H1 (cell line): Measurements from ENCODE around the gene HNRNPH3. TPM values are rescaled to one million over a fixed set of nuclear protein-coding genes. Genes with fewer than 3 reads are reported as not detected.

Experiments
- CTCF ChIA-PET: fragments of 300-600 bp; sonication (Branson Sonifier 250); formaldehyde crosslinking; loops from one replicate; lab custom pipeline; 2021; ENCODE audit not compliant: partially characterized antibody; lab: Charles Lee
- POLR2A ChIA-PET: fragments of 300-600 bp; sonication (Branson Sonifier 250); formaldehyde crosslinking; loops from one replicate; lab custom pipeline; 2021; ENCODE audit warnings: inconsistent platforms; ENCODE audit not compliant: partially characterized antibody; lab: Charles Lee
- DNase-seq, 2 experiments: peaks; one replicate each; pipeline versions ENCODE4 v3.0.0 to v3.0.0-alpha.2; 2010 to 2022; ENCODE audit warnings: low spot score in 2 of 2, low read depth in 1 of 2, mixed read lengths in 1 of 2
- FAIRE-seq: peaks from 2 replicates; lab custom pipeline; 2011; peaks lifted over from hg19 to GRCh38; lab: Jason Lieb, UNC
- H2AFZ ChIP-seq: 2 replicates; pipeline ENCODE4 v1.8.1; 2012; ENCODE audit warnings: low read length, inconsistent platforms
- H2AK5ac ChIP-seq: 2 replicates; pipeline ENCODE4 v1.6.1; 2013; ENCODE audit warnings: low read depth, low read length
- H2BK120ac ChIP-seq: replicated peaks from 2 replicates; pipeline ENCODE3; 2013; ENCODE audit warnings: low read depth, low read length, inconsistent platforms
- H2BK12ac ChIP-seq: 2 replicates; pipeline ENCODE4 v1.6.1; 2013; ENCODE audit warnings: low read depth, low read length
- H2BK15ac ChIP-seq: 2 replicates; pipeline ENCODE4 v1.6.1; 2013; ENCODE audit warnings: low read length
- H2BK20ac ChIP-seq: 2 replicates; pipeline ENCODE4 v1.6.1; 2013; ENCODE audit warnings: low read length
- H2BK5ac ChIP-seq: 2 replicates; pipeline ENCODE4 v1.6.1; 2013; ENCODE audit warnings: low read depth, low read length
- H3K14ac ChIP-seq: 2 replicates; pipeline ENCODE4 v1.6.1; 2013; ENCODE audit warnings: inconsistent platforms; ENCODE audit not compliant: insufficient read length
- H3K18ac ChIP-seq: 2 replicates; pipeline ENCODE4 v1.6.1; 2013; ENCODE audit warnings: low read length; ENCODE audit errors: extremely low read depth
- H3K23ac ChIP-seq: 2 replicates; pipeline ENCODE4 v1.6.1; 2013; ENCODE audit warnings: inconsistent platforms; ENCODE audit not compliant: insufficient read length
- H3K23me2 ChIP-seq: 2 replicates; pipeline ENCODE4 v1.6.1; 2013; ENCODE audit warnings: low read depth, low read length
- H3K27ac ChIP-seq: 2 replicates; pipeline ENCODE4 v1.6.1; 2011; ENCODE audit warnings: low read depth, low read length, inconsistent platforms
- H3K27me3 ChIP-seq, 4 experiments: replicated peaks in 1 of 4; 1 replicate in 1 of 4; 2 replicates in 3 of 4; pipeline versions ENCODE4 v1.6.1 to v1.8.1; 2011 to 2013; ENCODE audit warnings: low read length in 3 of 4, mild to moderate bottlenecking in 3 of 4, inconsistent platforms in 2 of 4, mixed read lengths in 2 of 4, moderate library complexity in 1 of 4; ENCODE audit not compliant: control insufficient read depth in 3 of 4, insufficient read depth in 3 of 4; ENCODE audit errors: extremely low read depth in 1 of 4
- H3K36me3 ChIP-seq, 4 experiments: 2 replicates each; pipeline versions ENCODE4 v1.6.1 to v1.8.1; 2011 to 2013; ENCODE audit warnings: mild to moderate bottlenecking in 4 of 4, low read length in 3 of 4, moderate library complexity in 2 of 4, control low read depth in 1 of 4, inconsistent platforms in 1 of 4; ENCODE audit not compliant: insufficient read depth in 4 of 4, control insufficient read depth in 2 of 4
- H3K4ac ChIP-seq: replicated peaks from 2 replicates; pipeline ENCODE3; 2013; ENCODE audit warnings: low read length, low read depth, mixed read lengths, inconsistent platforms; ENCODE audit not compliant: insufficient read length
- H3K4me1 ChIP-seq, 4 experiments: replicated peaks in 1 of 4; 1 replicate in 1 of 4; 2 replicates in 3 of 4; pipeline versions ENCODE4 v1.6.1 to v1.8.1; 2011 to 2013; ENCODE audit warnings: low read length in 3 of 4, inconsistent platforms in 2 of 4, mixed read lengths in 1 of 4; ENCODE audit not compliant: insufficient read depth in 4 of 4, control insufficient read depth in 3 of 4
- H3K4me2 ChIP-seq, 2 experiments: 2 replicates each; pipeline versions ENCODE4 v1.6.1 to v1.8.1; 2011 to 2013; ENCODE audit warnings: low read depth in 2 of 2, low read length in 2 of 2, control low read depth in 1 of 2, inconsistent platforms in 1 of 2, mild to moderate bottlenecking in 1 of 2; ENCODE audit not compliant: insufficient read depth in 1 of 2
- H3K4me3 ChIP-seq, 4 experiments: fragments of 200-600, 300-600 bp in 1 of 4; sonication (generic), shearing (Covaris generic), sonication (Bioruptor Twin) in 1 of 4; 2 replicates each; pipeline versions ENCODE4 v1.5.1 to v1.8.1; 2011 to 2016; ENCODE audit warnings: low read length in 4 of 4, low read depth in 3 of 4, control low read depth in 2 of 4, inconsistent platforms in 2 of 4, mild to moderate bottlenecking in 2 of 4, mixed read lengths in 1 of 4, moderate library complexity in 1 of 4; ENCODE audit not compliant: insufficient read depth in 2 of 4; ENCODE audit errors: extremely low read depth in 1 of 4
- H3K56ac ChIP-seq: replicated peaks from 2 replicates; pipeline ENCODE3; 2013; ENCODE audit warnings: low read depth, mild to moderate bottlenecking, mixed read lengths, low read length, inconsistent platforms; ENCODE audit not compliant: insufficient read length
- H3K79me1 ChIP-seq: 2 replicates; pipeline ENCODE4 v1.6.1; 2013; ENCODE audit warnings: low read depth, low read length, control low read depth
- H3K79me2 ChIP-seq, 2 experiments: 2 replicates each; pipeline versions ENCODE4 v1.6.1 to v1.8.1; 2012 to 2013; ENCODE audit warnings: low read length in 2 of 2, mild to moderate bottlenecking in 2 of 2, inconsistent platforms in 1 of 2; ENCODE audit not compliant: insufficient read depth in 2 of 2, control insufficient read depth in 1 of 2
- H3K9ac ChIP-seq, 4 experiments: replicated peaks in 1 of 4; 1 replicate in 1 of 4; 2 replicates in 3 of 4; pipeline versions ENCODE4 v1.6.1 to v1.8.1; 2011 to 2013; ENCODE audit warnings: low read depth in 3 of 4, low read length in 3 of 4, control low read depth in 2 of 4, mild to moderate bottlenecking in 2 of 4, moderate library complexity in 2 of 4, inconsistent platforms in 1 of 4; ENCODE audit errors: extremely low read depth in 1 of 4
- H3K9me3 ChIP-seq, 2 experiments: 2 replicates each; pipeline versions ENCODE4 v1.6.1 to v1.8.1; 2012 to 2013; ENCODE audit warnings: mild to moderate bottlenecking in 2 of 2, moderate library complexity in 2 of 2, control low read depth in 1 of 2, inconsistent platforms in 1 of 2, low read depth in 1 of 2, low read length in 1 of 2, mixed read lengths in 1 of 2; ENCODE audit not compliant: insufficient read depth in 2 of 2
- H4K20me1 ChIP-seq, 2 experiments: replicated peaks in 1 of 2; 2 replicates each; pipeline versions ENCODE3 to v1.8.1; 2011 to 2013; ENCODE audit warnings: inconsistent platforms in 2 of 2, low read length in 2 of 2, mild to moderate bottlenecking in 1 of 2; ENCODE audit not compliant: insufficient read depth in 2 of 2, control insufficient read depth in 1 of 2
- H4K5ac ChIP-seq: 2 replicates; pipeline ENCODE4 v1.6.1; 2013; ENCODE audit warnings: low read length, low read depth, mixed read lengths, inconsistent platforms; ENCODE audit not compliant: insufficient read length
- H4K8ac ChIP-seq: 2 replicates; pipeline ENCODE4 v1.8.0; 2013; ENCODE audit warnings: mild to moderate bottlenecking, moderate library complexity, low read length, inconsistent platforms; ENCODE audit not compliant: insufficient read depth; ENCODE audit errors: extremely low read depth
- H4K91ac ChIP-seq: replicated peaks from 2 replicates; pipeline ENCODE3; 2013; ENCODE audit warnings: low read length, mixed read lengths, inconsistent platforms; ENCODE audit not compliant: insufficient read length
- BACH1 ChIP-seq: IDR thresholded peaks from 2 replicates; pipeline ENCODE4 v1.6.1; 2012; ENCODE audit warnings: low read length, improper control_type of control experiment
- BCL11A ChIP-seq, 2 experiments: IDR thresholded peaks; one replicate each; pipeline ENCODE4 v1.6.1; 2011; ENCODE audit warnings: low read depth in 2 of 2, low read length in 2 of 2, mild to moderate bottlenecking in 2 of 2
- BRCA1 ChIP-seq: IDR thresholded peaks from 2 replicates; pipeline ENCODE4 v1.6.1; 2012; ENCODE audit warnings: low read depth, low read length, improper control_type of control experiment
- GTF2F1 ChIP-seq: IDR thresholded peaks from 2 replicates; pipeline ENCODE4 v1.6.1; 2012; ENCODE audit warnings: low read depth, low read length, improper control_type of control experiment, borderline replicate concordance
- HDAC2 ChIP-seq, 2 experiments: fragments of 300-600 bp in 1 of 2; sonication (generic) in 1 of 2; IDR thresholded peaks; 2 replicates each; pipeline ENCODE4 v1.6.1; 2011 to 2012; ENCODE audit warnings: low read depth in 2 of 2, low read length in 2 of 2, mild to moderate bottlenecking in 2 of 2, moderate library complexity in 2 of 2, borderline replicate concordance in 1 of 2, inconsistent platforms in 1 of 2
- RXRA ChIP-seq: IDR thresholded peaks from 2 replicates; pipeline ENCODE4 v1.6.1; 2011; ENCODE audit warnings: low read depth, mild to moderate bottlenecking, low read length, moderate library complexity; ENCODE audit not compliant: insufficient read depth
- SIX5 ChIP-seq: IDR thresholded peaks from 2 replicates; pipeline ENCODE4 v1.6.1; 2011; ENCODE audit warnings: mild to moderate bottlenecking, low read depth, low read length
- WGBS, 2 experiments: shearing (Covaris generic) in 1 of 2; methylation state at CpG; one replicate each; pipeline versions ENCODE4 v1.1.6 to v1.1.7; 2013 to 2015; ENCODE audit warnings: low lambda C conversion rate in 2 of 2, mixed read lengths in 2 of 2, inconsistent platforms in 1 of 2, low coverage in 1 of 2, missing lambda C conversion rate in 1 of 2; ENCODE audit not compliant: insufficient replicate concordance in 2 of 2, insufficient coverage in 1 of 2, insufficient read length in 1 of 2; ENCODE audit errors: extremely low coverage in 1 of 2, missing lambda C conversion rate in 1 of 2; 5-methylcytosine and 5-hydroxymethylcytosine counted together
- polyA plus RNA-seq, 7 experiments: library from polyadenylated mRNA; depleted of rRNA in 3 of 7; stranded (reverse) in 5 of 7; unstranded in 2 of 7; fragments of >200 nt in 5 of 7; fragments of 200-250 nt in 2 of 7; gene quantifications; 1 replicate in 5 of 7; 2 replicates in 1 of 7; 4 replicates in 1 of 7; pipeline versions ENCODE4 v1.2.1 to v1.2.3, GENCODE V29; 2011 to 2013; ENCODE audit warnings: missing spikeins in 2 of 7, mixed read lengths in 2 of 7
- total RNA-seq: library from RNA; stranded (reverse); fragmentation: NEBNext Ultra II Directional; extraction: Animal tissue kit (Norgen Biotek cat#: 25700); gene quantifications from 2 replicates; pipeline ENCODE4 v1.2.1, GENCODE V29; 2021
- TF ChIP-seq, protein P1 (sequence below): IDR thresholded peaks from 2 replicates; pipeline ENCODE4 v1.6.1; 2012; ENCODE audit warnings: inconsistent platforms
- TF ChIP-seq, protein P2 (sequence below): IDR thresholded peaks from 2 replicates; pipeline ENCODE4 v1.6.1; 2012; ENCODE audit warnings: low read length, inconsistent platforms

The HNRNPH3 gene
- total and polyA plus RNA-seq, 2 of the 8 experiments (the other 6 are each of a cell fraction or from before 2014, with no cell fraction given) = 63.2 to 230 TPM

DNA sequence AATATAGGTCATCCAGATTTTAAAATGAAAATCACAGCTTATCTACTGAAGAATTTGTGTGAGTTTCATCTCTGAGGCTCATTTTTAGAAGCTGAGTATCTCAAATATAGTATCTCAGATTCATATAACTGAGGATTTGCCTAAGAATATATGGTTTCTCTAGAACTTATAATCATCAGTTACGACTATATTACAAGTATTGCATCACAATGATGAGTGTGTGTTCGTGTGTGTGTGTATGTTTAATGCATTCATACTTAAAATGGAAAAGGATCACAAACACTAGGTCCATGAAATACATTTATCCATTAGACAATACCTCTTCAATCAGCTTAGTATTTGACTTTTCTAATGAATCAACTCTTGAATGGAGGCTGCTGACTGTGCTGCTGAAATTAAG is 53.9 kb downstream of the HNRNPH3 start:
- Histone ChIP-seq H2BK120ac (no peak overlapping the region), H4K8ac (no peak overlapping the region), H2BK15ac (no peak overlapping the region), H3K9me3 (no peaks in the 10 kb centered on the region), H3K56ac (no peak overlapping the region), H3K4ac (no peak overlapping the region), H2BK12ac (no peak overlapping the region), H4K5ac (no peak overlapping the region), H2BK5ac (no peak overlapping the region), H2BK20ac (no peak overlapping the region), H3K23ac (no peak overlapping the region), H3K14ac (no peak overlapping the region), H2AFZ (no peak overlapping the region), H3K18ac (no peak overlapping the region), H3K27me3 (no peaks in the 10 kb centered on the region), H4K20me1 (peaks cover 0 to 2% of the 10 kb centered on the region in 2 experiments), H3K4me1 (no peaks in the 10 kb centered on the region), H3K79me2 (no peaks in the 10 kb centered on the region), H3K4me2 (no peak overlapping the region), H3K36me3 (peaks cover 0 to 22% (median 8%) of the 10 kb centered on the region in 4 experiments; a peak in 4 of 8 replicates), H3K79me1 (no peaks in the 10 kb centered on the region), H3K23me2 (no peaks in the 10 kb centered on the region), H2AK5ac (no peak overlapping the region), H3K27ac (no peak overlapping the region), H3K9ac (no peak overlapping the region), H3K4me3 (no peak overlapping the region), H4K91ac (no peak overlapping the region)
- CTCF ChIA-PET = no interaction called here
- 89% methylated on average over 2 of the region's 2 CpGs; no CpG with 5 or more reads in 1 of the 2 experiments for WGBS, 2 experiments
- no peak for FAIRE-seq
- POLR2A ChIA-PET = interaction anchor here (0.7 to 1.3 kb wide), 4 partner anchors 12 to 54 kb away, joined by 3 to 5 read pairs (median 4); partner anchors contain the start of genes HNRNPH3 and RUFY2
- DNase-seq = no peak
- TF ChIP-seq SIX5 (no peak), RXRA (no peak), HDAC2 (IDR thresholded peaks at IDR 0.05; ENCODE audit: borderline replicate concordance in 1 of 2, low read depth in 2 of 2, low read length in 2 of 2) (no peak), BRCA1 (no peak), BACH1 (no peak), GTF2F1 (no peak), BCL11A (IDR thresholded peaks at IDR 0.05; ENCODE audit: low read depth in 2 of 2, low read length in 2 of 2) (no peak)
- TF ChIP-seq, protein P1, sequence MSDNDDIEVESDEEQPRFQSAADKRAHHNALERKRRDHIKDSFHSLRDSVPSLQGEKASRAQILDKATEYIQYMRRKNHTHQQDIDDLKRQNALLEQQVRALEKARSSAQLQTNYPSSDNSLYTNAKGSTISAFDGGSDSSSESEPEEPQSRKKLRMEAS = no peak
- TF ChIP-seq, protein P2, sequence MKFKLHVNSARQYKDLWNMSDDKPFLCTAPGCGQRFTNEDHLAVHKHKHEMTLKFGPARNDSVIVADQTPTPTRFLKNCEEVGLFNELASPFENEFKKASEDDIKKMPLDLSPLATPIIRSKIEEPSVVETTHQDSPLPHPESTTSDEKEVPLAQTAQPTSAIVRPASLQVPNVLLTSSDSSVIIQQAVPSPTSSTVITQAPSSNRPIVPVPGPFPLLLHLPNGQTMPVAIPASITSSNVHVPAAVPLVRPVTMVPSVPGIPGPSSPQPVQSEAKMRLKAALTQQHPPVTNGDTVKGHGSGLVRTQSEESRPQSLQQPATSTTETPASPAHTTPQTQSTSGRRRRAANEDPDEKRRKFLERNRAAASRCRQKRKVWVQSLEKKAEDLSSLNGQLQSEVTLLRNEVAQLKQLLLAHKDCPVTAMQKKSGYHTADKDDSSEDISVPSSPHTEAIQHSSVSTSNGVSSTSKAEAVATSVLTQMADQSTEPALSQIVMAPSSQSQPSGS = no peak
- TF ChIP-seq, all 59 proteins: peak for 0
